ENCODE results near the gene SSH2. TPM values are rescaled to one million over a fixed set of nuclear protein-coding genes. Genes with fewer than 3 reads are reported as not detected.
"Not testable (repeated sequence)": the region's sequence is repeated elsewhere in the genome, so short reads cannot be mapped to it uniquely, and the experiment has no call there.

The SSH2 gene
- polyA plus RNA-seq, 3 donors: 7.8 to 16.1 (median 15.1) TPM

GRCh38 chr17:29706045-29706431 is 224.0 kb downstream of the SSH2 start:
- H3K27ac ChIP-seq (ENCODE audit: low read depth, low read length): no peak overlapping the region

DNA sequence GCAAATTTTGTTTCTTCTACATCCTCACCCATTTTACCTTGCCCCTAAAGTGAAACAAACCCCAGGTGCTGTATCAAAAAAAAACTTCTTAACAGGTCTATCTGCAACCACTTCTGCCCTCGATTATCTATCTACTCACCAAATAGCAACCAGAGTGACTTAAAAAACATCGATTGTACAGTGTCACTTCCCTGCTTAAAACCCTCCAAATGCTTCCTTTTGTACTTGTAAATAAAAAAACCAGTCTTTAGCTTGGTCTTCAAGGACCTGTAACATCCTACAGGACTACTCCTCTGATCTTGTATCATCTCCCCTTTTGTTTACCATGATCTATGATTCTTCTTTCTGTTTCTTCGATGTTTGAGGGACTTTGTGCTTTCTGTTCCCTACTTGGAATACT is 224.6 kb downstream of the SSH2 start:
- no peak overlapping the region for H3K27ac ChIP-seq (ENCODE audit: low read depth, low read length)
- 54 to 78% (median 54%) methylated on average over 3 of the region's 3 CpGs for WGBS, 3 donors

- 87 to 91% (median 87%) methylated on average over 2 of the region's 2 CpGs for WGBS, 3 donors
- H3K27ac ChIP-seq (ENCODE audit: low read depth, low read length): no peak overlapping the region
Observed at GRCh38 chr17:29699283-29699682, 230.7 kb downstream of the SSH2 start.

DNA sequence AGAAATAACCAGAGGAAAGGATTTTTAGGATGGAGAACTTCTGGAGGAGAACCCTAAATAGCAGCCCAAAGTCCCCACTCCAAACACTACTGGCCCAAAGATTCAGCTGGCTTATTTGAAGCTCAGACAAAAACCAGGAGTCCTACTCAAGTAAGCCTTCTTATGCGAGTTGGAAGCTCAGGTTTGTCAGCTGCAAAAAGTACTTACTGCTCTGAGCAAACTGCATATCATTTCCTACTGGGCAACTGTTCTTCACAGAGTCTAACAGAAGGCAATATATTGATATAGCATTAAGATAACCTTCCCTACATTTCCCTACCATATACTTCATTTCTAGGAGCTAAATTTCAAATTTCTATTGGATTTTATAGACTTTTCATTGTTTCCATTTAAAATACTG is 231.2 kb downstream of the SSH2 start:
- WGBS, 3 donors: 66 to 76% (median 70%) methylated on average over 1 of the region's 1 CpG
- no peak overlapping the region for H3K27ac ChIP-seq (ENCODE audit: low read depth, low read length)

DNA sequence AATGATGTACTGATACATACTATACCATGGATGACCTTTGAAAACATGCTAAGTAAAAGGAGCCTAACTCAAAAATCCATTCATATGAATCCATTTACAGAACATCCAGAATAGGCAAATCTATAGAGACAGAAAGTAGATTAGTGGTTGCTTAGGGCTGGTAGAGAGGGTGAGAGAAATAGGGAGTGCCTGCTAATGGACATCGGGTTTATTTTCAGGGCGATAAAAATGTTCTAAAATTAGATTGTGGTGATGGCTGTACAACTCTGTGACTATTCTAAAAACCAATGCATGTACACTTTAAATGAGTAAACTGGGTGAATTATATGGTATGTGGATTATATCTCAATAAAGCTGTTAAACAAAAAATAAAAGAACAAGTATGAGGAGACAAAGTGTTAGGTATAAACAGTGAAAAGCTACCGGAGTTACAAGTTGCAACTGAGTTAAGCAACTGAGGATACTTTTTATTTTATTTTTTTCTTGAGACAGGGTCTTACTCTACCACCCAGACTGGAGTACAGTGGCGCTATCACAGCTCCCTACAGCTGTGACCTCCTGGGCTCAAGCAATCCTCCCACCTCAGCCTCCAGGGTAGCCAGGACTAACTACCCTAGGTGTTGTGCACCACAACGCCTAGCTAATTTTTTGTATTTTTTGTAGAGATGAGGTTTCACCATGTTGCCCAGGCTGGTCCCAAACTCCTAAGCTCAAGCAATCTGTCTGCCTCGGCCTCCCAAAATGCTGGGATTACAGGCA is 231.8 kb downstream of the SSH2 start:
- 91 to 93% (median 93%) methylated on average over 6 of the region's 6 CpGs for WGBS, 3 donors
- H3K27ac ChIP-seq (ENCODE audit: low read depth, low read length): no peak overlapping the region

DNA sequence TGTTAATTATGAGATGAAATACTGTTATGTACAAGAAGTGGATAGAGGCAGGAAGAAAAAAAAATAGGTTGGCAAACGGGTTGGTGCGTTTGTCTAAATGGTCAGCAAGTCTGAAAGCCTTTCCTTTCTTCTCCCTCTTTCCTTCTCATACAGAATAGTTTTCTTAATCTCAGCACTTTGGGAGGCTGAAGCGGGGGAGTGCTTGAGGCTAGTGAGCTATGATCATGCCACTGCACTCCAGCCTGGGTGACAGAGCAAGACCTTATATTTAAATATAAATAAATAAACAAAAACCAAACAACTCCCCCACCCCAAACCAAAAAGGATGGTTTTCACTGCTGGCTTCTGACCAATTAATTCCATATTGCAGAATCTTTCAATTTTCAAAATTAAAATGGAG is 232.7 kb downstream of the SSH2 start:
- 74 to 90% (median 77%) methylated on average over 3 of the region's 3 CpGs for WGBS, 3 donors

DNA sequence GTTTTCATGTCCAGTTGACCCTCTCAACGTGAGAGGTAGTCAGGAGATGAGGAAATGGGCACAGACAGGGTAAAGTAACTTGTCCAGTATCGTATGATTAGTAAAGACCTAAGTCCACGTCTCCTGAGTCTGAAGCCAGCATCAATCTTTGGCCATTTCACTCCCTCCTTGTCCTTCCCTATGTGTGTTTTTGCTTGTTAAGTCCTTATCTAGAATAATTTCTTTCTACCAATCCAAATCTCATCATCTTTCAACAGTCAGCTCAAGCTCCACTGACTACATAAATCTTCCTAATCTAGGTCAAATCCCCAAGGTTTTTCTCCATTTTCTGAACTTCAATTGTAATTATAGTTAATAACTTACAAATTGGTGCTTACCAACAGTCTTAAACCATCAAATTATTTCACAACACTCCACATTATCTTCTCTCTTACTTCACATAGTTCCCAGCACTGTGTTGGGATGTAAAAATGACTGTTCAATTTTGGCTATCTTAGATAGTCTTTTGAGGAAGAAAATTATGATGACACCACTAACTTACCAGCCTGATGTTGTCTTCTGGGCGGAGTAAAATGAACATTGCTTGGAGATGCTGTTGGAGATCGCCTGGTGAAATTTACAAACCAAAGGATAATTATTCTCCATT is 235.0 kb downstream of the SSH2 start:
- no peak overlapping the region for H3K27ac ChIP-seq (ENCODE audit: low read depth, low read length)

More for the DNA sequence above, 232.7 kb downstream of the SSH2 start:
- H3K27ac ChIP-seq (ENCODE audit: low read depth, low read length): no peak overlapping the region

DNA sequence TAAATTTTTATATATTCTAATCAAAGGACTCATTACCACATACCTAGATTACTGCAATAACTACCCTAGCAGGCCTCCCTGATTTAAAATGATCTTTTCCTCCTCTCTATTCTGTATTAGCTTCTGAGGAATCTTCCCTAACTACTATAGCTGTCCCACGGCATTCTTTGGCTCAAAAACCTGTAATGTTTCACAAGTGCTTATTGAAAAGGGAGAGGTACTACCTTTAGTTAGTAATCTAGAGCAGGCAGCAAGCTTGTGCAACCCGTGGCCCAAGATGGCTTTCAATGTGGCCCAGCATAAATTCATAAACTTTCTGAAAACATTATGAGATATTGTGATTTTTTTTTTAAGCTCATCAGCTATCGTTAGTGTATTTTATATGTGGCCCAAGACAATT is 236.3 kb downstream of the SSH2 start:
- no peak overlapping the region for H3K27ac ChIP-seq (ENCODE audit: low read depth, low read length)
- WGBS, 3 donors: 84 to 91% (median 85%) methylated on average over 3 of the region's 3 CpGs

More for the DNA sequence above, 235.0 kb downstream of the SSH2 start:
- 76 to 80% (median 79%) methylated on average over 5 of the region's 5 CpGs for WGBS, 3 donors

DNA sequence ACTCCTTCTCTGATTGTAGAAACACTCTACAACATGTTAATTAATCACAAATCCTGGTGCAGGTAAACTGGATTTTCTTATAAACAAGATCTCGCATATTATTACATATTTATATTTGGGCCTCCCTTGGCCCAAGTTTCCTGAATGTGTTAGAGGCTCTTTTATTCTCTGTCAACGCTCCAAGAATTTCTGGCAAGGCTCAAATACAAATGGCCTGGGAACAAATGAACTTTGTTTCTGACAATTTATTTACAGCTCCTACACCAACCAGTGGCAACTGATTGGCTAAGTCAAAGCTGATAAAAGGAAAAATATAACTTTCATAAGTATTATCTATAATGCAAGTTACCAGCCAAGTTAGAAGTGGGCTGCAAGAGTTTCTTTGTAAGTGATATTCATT is 242.4 kb downstream of the SSH2 start:
- no peak overlapping the region for H3K27ac ChIP-seq (ENCODE audit: low read depth, low read length)
- 40 to 57% (median 56%) methylated on average over 2 of the region's 2 CpGs for WGBS, 3 donors

DNA sequence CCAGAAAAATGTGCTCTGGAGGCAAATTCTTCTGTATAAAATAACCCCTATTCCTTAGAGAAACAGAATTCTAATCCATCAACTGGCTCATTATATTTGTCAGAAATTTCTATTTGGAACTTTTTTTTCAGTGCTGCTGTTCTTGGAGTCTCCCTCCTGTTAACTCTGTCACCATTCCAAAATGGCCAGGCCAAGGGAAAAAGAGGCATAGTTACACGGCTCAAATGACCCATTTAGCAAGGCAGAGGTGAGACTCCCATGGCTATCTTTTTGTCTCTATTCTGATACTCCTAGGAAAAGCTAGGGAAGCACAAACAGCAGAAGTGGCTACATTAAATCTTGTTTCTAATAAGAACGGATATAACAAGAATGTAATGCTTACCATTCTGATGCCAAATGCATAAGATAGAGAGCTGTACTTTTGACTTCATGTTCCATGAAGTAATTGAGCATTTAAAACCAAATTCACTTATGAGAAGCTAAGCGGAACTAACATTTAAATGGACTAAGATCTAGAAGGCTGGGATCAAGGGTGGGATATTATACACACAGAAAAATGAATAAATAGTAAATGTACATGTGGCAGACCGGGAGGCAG is 242.9 kb downstream of the SSH2 start:
- 52 to 72% (median 68%) methylated on average over 4 of the region's 4 CpGs for WGBS, 3 donors
- no peak overlapping the region for H3K27ac ChIP-seq (ENCODE audit: low read depth, low read length)

DNA sequence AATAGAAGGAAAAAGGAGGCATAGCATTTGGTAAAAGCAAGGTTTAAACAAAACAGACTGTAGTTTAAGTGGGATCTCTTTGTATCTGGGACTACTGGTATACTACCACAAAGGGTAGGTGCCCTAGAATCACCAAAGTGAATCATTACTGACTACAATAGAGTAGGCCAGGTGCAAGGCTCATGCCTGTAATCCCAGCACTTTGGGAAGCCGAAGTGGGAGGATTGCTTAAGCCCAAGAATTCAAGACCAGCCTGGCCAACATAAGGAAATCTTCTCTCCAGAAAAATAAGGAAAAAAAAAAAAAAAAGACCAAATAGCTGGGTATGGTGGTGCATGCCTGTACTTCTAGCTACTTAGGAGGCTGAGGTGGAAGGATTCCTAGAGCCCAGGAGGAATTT is 246.5 kb downstream of the SSH2 start:
- WGBS, 3 donors: 70 to 85% (median 72%) methylated on average over 1 of the region's 1 CpG

DNA sequence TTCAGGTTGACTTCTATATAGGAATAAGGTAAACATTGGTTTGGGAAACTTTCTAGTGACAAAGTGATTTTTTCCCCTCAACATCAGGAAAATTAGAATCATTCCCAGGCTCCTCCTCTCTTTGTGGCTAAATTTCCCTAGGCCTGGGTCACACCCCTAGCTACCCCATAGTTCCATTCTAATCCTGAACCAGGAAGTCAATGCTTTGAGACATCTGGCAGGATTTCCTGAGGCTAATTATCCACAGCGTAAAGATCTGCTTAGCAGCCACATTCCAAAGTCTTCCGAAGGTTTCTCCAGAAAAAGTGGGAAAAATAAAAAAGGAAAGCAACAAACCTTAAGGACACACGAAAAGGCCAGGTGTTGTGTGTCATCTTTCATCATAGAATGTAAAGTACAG is 247.0 kb downstream of the SSH2 start:
- no peak overlapping the region for H3K27ac ChIP-seq (ENCODE audit: low read depth, low read length)
- WGBS, 3 donors: 22 to 62% (median 28%) methylated on average over 3 of the region's 3 CpGs

More for the DNA sequence above, 246.5 kb downstream of the SSH2 start:
- H3K27ac ChIP-seq (ENCODE audit: low read depth, low read length): no peak overlapping the region

- no peak overlapping the region for H3K27ac ChIP-seq (ENCODE audit: low read depth, low read length)
- WGBS, 3 donors: 50 to 85% (median 53%) methylated on average over 2 of the region's 2 CpGs
Observed at GRCh38 chr17:29682054-29682453, 248.0 kb downstream of the SSH2 start.

DNA sequence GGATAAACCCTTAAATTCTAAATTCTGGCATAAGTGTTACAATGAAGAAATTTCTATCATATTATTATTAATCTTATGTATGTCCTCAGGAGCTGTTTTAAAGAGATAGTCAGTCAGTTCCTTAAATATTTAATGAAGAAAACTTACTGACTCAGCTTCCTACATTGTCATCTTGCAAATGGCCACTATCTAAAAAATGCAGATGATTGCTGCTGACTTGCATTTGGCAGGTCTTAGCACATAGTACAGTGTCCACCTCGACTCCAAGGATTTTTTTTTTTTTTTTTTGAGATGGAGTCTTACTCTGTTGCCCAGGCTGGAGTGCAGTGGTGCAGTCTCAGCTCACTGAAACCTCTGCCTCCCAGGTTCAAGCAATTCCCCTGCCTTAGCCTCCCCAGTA is 252.2 kb downstream of the SSH2 start:
- no peak overlapping the region for H3K27ac ChIP-seq (ENCODE audit: low read depth, low read length)
- WGBS, 3 donors: 17 to 69% (median 48%) methylated on average over 1 of the region's 1 CpG

DNA sequence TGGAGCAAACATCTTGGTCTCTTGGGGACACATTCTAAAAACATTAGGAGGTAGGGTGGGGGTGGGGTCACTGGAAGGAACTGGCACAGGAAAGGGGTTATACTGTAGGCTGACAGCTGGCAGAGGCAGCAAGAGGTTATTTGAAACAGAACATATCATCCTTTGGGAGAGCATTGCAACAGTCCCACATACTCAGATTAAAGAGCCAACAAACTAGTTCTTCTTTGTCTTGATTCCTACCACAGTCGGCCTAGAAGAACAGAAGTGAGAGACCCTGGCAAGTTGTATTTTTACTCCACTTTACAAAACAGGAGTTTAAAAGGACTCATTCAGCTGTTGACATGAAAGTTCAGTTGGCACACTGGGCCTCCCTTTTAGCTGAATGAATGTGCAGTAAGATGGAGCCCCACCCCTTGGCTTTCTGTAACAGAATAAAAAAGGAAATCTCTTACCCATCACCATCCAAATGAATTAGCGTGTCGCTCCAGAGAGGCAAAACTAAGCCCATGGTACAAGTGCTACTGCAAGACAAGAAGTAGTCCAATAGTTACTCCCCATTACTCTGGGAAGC is 252.7 kb downstream of the SSH2 start:
- no peak overlapping the region for H3K27ac ChIP-seq (ENCODE audit: low read depth, low read length)

GRCh38 chr17:29675961-29676360 is 254.1 kb downstream of the SSH2 start:
- not testable (repeated sequence) for H3K27ac ChIP-seq (ENCODE audit: low read depth, low read length)

More for the DNA sequence above, 252.7 kb downstream of the SSH2 start:
- WGBS, 3 donors: 28 to 77% (median 37%) methylated on average over 3 of the region's 3 CpGs

GRCh38 chr17:29674281-29674680 is 255.7 kb downstream of the SSH2 start:
- H3K27ac ChIP-seq (ENCODE audit: low read depth, low read length): no peak overlapping the region
- 30 to 61% (median 55%) methylated on average over 1 of the region's 1 CpG for WGBS, 3 donors

More at GRCh38 chr17:29675961-29676360, 254.1 kb downstream of the SSH2 start:
- 96 to 98% (median 96%) methylated on average over 8 of the region's 8 CpGs for WGBS, 3 donors

GRCh38 chr17:29671661-29672060 is 258.4 kb downstream of the SSH2 start:
- H3K27ac ChIP-seq (ENCODE audit: low read depth, low read length): no peak overlapping the region
- WGBS, 3 donors: 94 to 99% (median 97%) methylated on average over 5 of the region's 5 CpGs

GRCh38 chr17:29669266-29669665 is 260.8 kb downstream of the SSH2 start:
- no peak overlapping the region for H3K27ac ChIP-seq (ENCODE audit: low read depth, low read length)
